Measurements from ENCODE around the gene CCDC146. TPM values are rescaled to one million over a fixed set of nuclear protein-coding genes. Genes with fewer than 3 reads are reported as not detected.

The CCDC146 gene
- total and polyA plus RNA-seq, 2 of the 8 experiments (the other 6 are each of a cell fraction or from before 2014, with no cell fraction given) = 0.88 to 2.4 TPM

DNA sequence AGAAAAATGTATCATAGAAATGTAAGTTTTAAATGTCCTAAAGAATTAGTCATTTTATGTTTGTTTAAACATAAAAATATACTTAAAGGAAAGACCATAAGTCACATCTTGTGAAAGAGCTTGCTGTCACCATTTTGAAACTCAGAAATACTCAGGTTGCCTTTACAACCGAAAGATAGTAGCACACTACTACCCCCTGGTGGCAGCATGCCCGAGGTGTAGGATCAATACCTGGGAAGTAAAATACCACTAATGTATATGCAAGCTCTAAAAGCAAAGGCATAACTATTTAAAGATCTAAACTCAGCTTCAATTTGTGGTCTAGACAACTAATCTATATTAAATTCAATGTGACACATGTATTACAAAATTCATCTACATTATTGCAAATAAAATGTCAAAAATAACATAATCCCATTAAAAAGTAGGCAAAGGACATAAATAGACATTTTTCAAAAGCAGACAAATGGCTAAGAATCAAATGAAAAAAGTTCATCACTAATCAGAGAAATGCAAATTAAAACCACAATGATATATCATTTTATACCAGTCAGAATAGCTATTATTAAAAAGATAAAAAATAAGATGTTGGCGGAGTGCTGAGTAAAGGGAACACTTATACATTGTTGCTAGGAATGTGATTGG lies 124.9 kb downstream of the CCDC146 start:
- no peak overlapping the region for H4K8ac ChIP-seq (ENCODE audit: extremely low read depth, insufficient read depth, low read length)
- no peak overlapping the region for H2BK20ac ChIP-seq (ENCODE audit: low read length)
- no peak overlapping the region for H3K56ac ChIP-seq (replicated peaks; ENCODE audit: insufficient read length, low read depth, low read length)
- 34% methylated on average over 3 of the region's 3 CpGs; no CpG with 5 or more reads in 1 of the 2 experiments for WGBS, 2 experiments (ENCODE audit: extremely low coverage in 1 of 2, insufficient coverage in 1 of 2, insufficient read length in 1 of 2, insufficient replicate concordance in 2 of 2, low coverage in 1 of 2, low lambda C conversion rate in 2 of 2, missing lambda C conversion rate in 1 of 2)
- FAIRE-seq = peak; percentile 88
- no peaks in the 10 kb centered on the region for H3K27me3 ChIP-seq (replicated peaks in 1 of 4; ENCODE audit: control insufficient read depth in 3 of 4, extremely low read depth in 1 of 4, insufficient read depth in 3 of 4, low read length in 3 of 4)
- H3K79me2 ChIP-seq (ENCODE audit: control insufficient read depth in 1 of 2, insufficient read depth in 2 of 2, low read length in 2 of 2) = no peaks in the 10 kb centered on the region
- H3K23ac ChIP-seq (ENCODE audit: insufficient read length) = no peak overlapping the region
- peaks cover 0 to 3% (median under 1%) of the 10 kb centered on the region in 4 experiments; a peak in 4 of 7 replicates for H3K4me1 ChIP-seq (replicated peaks in 1 of 4; ENCODE audit: control insufficient read depth in 3 of 4, insufficient read depth in 4 of 4, low read length in 3 of 4)
- H3K36me3 ChIP-seq (ENCODE audit: control insufficient read depth in 2 of 4, insufficient read depth in 4 of 4, low read length in 3 of 4) = no peaks in the 10 kb centered on the region
- no peak overlapping the region for H3K4ac ChIP-seq (replicated peaks; ENCODE audit: insufficient read length, low read depth, low read length)
- no peak overlapping the region for H3K14ac ChIP-seq (ENCODE audit: insufficient read length)
- H3K79me1 ChIP-seq (ENCODE audit: low read depth, low read length) = no peaks in the 10 kb centered on the region
- H3K4me3 ChIP-seq (ENCODE audit: extremely low read depth in 1 of 4, insufficient read depth in 2 of 4, low read depth in 3 of 4, low read length in 4 of 4) = no peak overlapping the region
- no peak overlapping the region for H3K4me2 ChIP-seq (ENCODE audit: insufficient read depth in 1 of 2, low read depth in 2 of 2, low read length in 2 of 2)
- no peak overlapping the region for H2BK12ac ChIP-seq (ENCODE audit: low read depth, low read length)
- TF ChIP-seq TCF12 (IDR thresholded peaks at IDR 0.05; ENCODE audit: low read depth, low read length) (no peak), CTCF (IDR thresholded peaks at IDR 0.05; ENCODE audit: control extremely low read depth in 1 of 3, insufficient read depth in 1 of 3, low read depth in 1 of 3, low read length in 3 of 3) (peak in 2 of 3 experiments; percentile 69 to 71; a peak in 3 of 4 replicates), TBP (IDR thresholded peaks at IDR 0.05; ENCODE audit: low read depth, low read length) (no peak), GABPA (IDR thresholded peaks at IDR 0.05; ENCODE audit: borderline replicate concordance, insufficient read depth, low read length) (no peak), FOSL1 (IDR thresholded peaks at IDR 0.05; ENCODE audit: insufficient read depth, low read depth, low read length) (no peak), CEBPB (IDR thresholded peaks at IDR 0.05; ENCODE audit: low read depth, low read length) (peak; percentile 68), RAD21 (IDR thresholded peaks at IDR 0.05 in 1 of 2, conservative IDR thresholded peaks at IDR 0.05 in 1 of 2; ENCODE audit: low read depth in 2 of 2, low read length in 2 of 2) (peak; percentile 87 to 89), YY1 (IDR thresholded peaks at IDR 0.05; ENCODE audit: low read depth, low read length) (peak; percentile 83)
- peak; percentile 56 to 92 for DNase-seq (ENCODE audit: low read depth in 1 of 2, low spot score in 2 of 2)
- no peaks in the 10 kb centered on the region for H3K9me3 ChIP-seq (ENCODE audit: insufficient read depth in 2 of 2, low read depth in 1 of 2, low read length in 1 of 2)
- no peaks in the 10 kb centered on the region for H3K23me2 ChIP-seq (ENCODE audit: low read depth, low read length)
- H3K18ac ChIP-seq (ENCODE audit: extremely low read depth, low read length) = no peak overlapping the region
- H4K20me1 ChIP-seq (replicated peaks in 1 of 2; ENCODE audit: control insufficient read depth in 1 of 2, insufficient read depth in 2 of 2, low read length in 2 of 2) = no peaks in the 10 kb centered on the region
- no peak overlapping the region for H2AK5ac ChIP-seq (ENCODE audit: low read depth, low read length)
- ChIA-PET CTCF (ENCODE audit: partially characterized antibody) (interaction anchor here (0.6 to 3.5 kb wide), 30 partner anchors 8 to 208 kb away, joined by 3 to 23 read pairs (median 4); partner anchors contain the start of genes CCDC146 and FGL2), POLR2A (ENCODE audit: partially characterized antibody) (no interaction called here)
- no peak overlapping the region for H4K91ac ChIP-seq (replicated peaks; ENCODE audit: insufficient read length, low read length)
- H3K27ac ChIP-seq (ENCODE audit: low read depth, low read length) = no peak overlapping the region
- H3K9ac ChIP-seq (replicated peaks in 1 of 4; ENCODE audit: extremely low read depth in 1 of 4, low read depth in 3 of 4, low read length in 3 of 4) = no peak overlapping the region
- no peak overlapping the region for H2AFZ ChIP-seq (ENCODE audit: low read length)
- no peak overlapping the region for H2BK120ac ChIP-seq (replicated peaks; ENCODE audit: low read depth, low read length)
- no peak overlapping the region for H2BK5ac ChIP-seq (ENCODE audit: low read depth, low read length)
- H4K5ac ChIP-seq (ENCODE audit: insufficient read length, low read depth, low read length) = no peak overlapping the region
- no peak overlapping the region for H2BK15ac ChIP-seq (ENCODE audit: low read length)

All from H1 (cell line).